Body of pancreas (tissue), 4 donors: ENCODE results near the gene ATP2B1. TPM values are rescaled to one million over a fixed set of nuclear protein-coding genes. Genes with fewer than 3 reads are reported as not detected.

Experiments
- ATAC-seq: fragments of 150-250 bp; one replicate; pipeline ENCODE4 v1.9.1; 2016
- DNase-seq, 4 donors: peaks; one replicate each; pipeline ENCODE4 v3.0.0-alpha.2; 2019
- H3K27ac ChIP-seq, 4 donors: fragments of 200-600 bp; sonication (generic); 1 replicate in 3 of 4; 2 replicates in 1 of 4; pipeline versions ENCODE4 v1.5.1 to v1.6.1; 2016 to 2019; ENCODE audit warnings: mild to moderate bottlenecking in 1 of 4, mixed read lengths in 1 of 4, moderate library complexity in 1 of 4
- H3K27me3 ChIP-seq, 2 donors: fragments of 200-600 bp; sonication (generic); one replicate each; pipeline ENCODE4 v1.6.0; 2016; ENCODE audit warnings: mild to moderate bottlenecking in 1 of 2
- H3K36me3 ChIP-seq, 2 donors: fragments of 200-600 bp; sonication (generic); replicated peaks in 1 of 2; 2 replicates each; pipeline ENCODE4 v1.5.1; 2016; ENCODE audit warnings: low read depth in 2 of 2; ENCODE audit not compliant: insufficient read depth in 1 of 2
- H3K4me1 ChIP-seq: fragments of 200-600 bp; sonication (generic); one replicate; pipeline ENCODE4 v1.6.0; 2016
- H3K4me3 ChIP-seq, 2 donors: fragments of 200-600 bp; sonication (generic); 1 replicate in 1 of 2; 2 replicates in 1 of 2; pipeline ENCODE4 v1.5.1; 2016 to 2019
- H3K9me3 ChIP-seq, 3 donors: fragments of 200-600 bp; sonication (generic); 1 replicate in 2 of 3; 2 replicates in 1 of 3; pipeline ENCODE4 v1.5.1; 2016
- POLR2A ChIP-seq, 3 donors: fragments of 450-650 bp; IDR thresholded peaks; one replicate each; pipeline ENCODE4 v1.6.1; 2016; ENCODE audit warnings: antibody characterized with exemption in 3 of 3, mild to moderate bottlenecking in 2 of 3
- WGBS, 2 donors: methylation state at CpG; one replicate each; pipeline ENCODE4 v1.1.5; 2017; 5-methylcytosine and 5-hydroxymethylcytosine counted together
- intact Hi-C: fragments of 100-400 bp; cut with DNase I; formaldehyde crosslinking; loops from one replicate; pipeline ENCODE4 v1.15.1; 2023
- total RNA-seq, 2 donors: library from RNA; depleted of rRNA; stranded (reverse); fragments of >200 nt; gene quantifications; one replicate each; pipeline ENCODE4 v1.1.0, GENCODE V29; 2016
- TF ChIP-seq, protein P1 (sequence below), 7 experiments: fragments of 450-650 bp in 4 of 7; fragments of 200-600 bp in 3 of 7; sonication (generic) in 3 of 7; IDR thresholded peaks; one replicate each; pipeline ENCODE4 v1.5.1; 2016 to 2019; ENCODE audit warnings: antibody characterized with exemption in 7 of 7

The ATP2B1 gene
- total RNA-seq, 2 donors from 2014 or later, result 17.1 to 37.9 TPM

DNA sequence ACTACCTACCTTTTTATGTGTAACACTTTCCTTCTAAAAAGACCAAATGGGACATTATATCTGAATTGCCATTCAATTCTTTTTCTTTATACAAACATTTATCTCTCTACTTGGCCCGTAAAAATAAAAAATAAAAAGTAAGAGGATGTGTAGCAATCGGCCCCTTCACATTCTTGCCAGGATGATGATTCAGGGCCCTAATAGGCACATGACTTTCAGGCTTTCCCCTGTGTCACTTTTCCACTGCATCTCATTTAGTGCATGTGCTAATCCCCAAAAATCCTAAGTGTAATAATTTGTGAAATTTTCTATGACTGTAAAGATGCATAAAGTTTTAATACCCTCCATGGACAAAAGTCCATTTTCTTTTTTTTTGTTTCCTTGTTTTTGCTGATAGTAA is 23.0 kb upstream of the ATP2B1 start:
- intact Hi-C loops, result no loop called here
- TF ChIP-seq POLR2A (IDR thresholded peaks at IDR 0.05), result no peak
- TF ChIP-seq, protein P1, sequence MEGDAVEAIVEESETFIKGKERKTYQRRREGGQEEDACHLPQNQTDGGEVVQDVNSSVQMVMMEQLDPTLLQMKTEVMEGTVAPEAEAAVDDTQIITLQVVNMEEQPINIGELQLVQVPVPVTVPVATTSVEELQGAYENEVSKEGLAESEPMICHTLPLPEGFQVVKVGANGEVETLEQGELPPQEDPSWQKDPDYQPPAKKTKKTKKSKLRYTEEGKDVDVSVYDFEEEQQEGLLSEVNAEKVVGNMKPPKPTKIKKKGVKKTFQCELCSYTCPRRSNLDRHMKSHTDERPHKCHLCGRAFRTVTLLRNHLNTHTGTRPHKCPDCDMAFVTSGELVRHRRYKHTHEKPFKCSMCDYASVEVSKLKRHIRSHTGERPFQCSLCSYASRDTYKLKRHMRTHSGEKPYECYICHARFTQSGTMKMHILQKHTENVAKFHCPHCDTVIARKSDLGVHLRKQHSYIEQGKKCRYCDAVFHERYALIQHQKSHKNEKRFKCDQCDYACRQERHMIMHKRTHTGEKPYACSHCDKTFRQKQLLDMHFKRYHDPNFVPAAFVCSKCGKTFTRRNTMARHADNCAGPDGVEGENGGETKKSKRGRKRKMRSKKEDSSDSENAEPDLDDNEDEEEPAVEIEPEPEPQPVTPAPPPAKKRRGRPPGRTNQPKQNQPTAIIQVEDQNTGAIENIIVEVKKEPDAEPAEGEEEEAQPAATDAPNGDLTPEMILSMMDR (IDR thresholded peaks at IDR 0.05), result no peak
- Histone ChIP-seq H3K36me3 (no peaks in the 10 kb centered on the region), H3K4me1 (no peaks in the 10 kb centered on the region), H3K9me3 (no peaks in the 10 kb centered on the region), H3K27ac (no peak overlapping the region), H3K27me3 (no peaks in the 10 kb centered on the region), H3K4me3 (no peak overlapping the region)
- DNase-seq (no peak), ATAC-seq (no peak)
- WGBS, 2 donors, result 54 to 62% methylated on average over 2 of the region's 2 CpGs

DNA sequence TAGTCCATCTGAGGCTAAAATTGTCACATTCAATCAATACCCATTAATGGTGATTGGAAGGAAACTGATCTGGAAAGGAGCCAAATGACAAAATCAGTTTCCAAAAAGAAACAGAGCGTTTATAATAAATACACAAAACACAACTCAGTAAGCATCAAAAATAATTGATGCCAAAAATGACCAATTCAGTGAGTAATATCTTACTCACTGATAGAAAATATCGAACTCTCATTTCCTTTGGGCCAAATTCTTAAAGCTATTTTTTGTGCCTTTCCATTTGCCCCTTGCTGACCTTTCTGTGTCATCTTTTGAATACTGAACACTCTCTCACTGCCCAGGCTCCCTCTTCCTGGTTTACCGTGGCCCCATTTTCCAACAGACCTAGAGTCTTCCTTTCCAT is 22.5 kb upstream of the ATP2B1 start:
- H3K4me3 ChIP-seq, result no peak overlapping the region
- no peak for DNase-seq
- no peaks in the 10 kb centered on the region for H3K4me1 ChIP-seq
- WGBS, 2 donors, result 74 to 82% methylated on average over 3 of the region's 3 CpGs
- no peak for ATAC-seq
- no peaks in the 10 kb centered on the region for H3K9me3 ChIP-seq
- H3K27ac ChIP-seq, result no peak overlapping the region
- TF ChIP-seq, protein P1 (IDR thresholded peaks at IDR 0.05), result no peak
- no peaks in the 10 kb centered on the region for H3K27me3 ChIP-seq
- intact Hi-C loops, result no loop called here
- no peaks in the 10 kb centered on the region for H3K36me3 ChIP-seq

DNA sequence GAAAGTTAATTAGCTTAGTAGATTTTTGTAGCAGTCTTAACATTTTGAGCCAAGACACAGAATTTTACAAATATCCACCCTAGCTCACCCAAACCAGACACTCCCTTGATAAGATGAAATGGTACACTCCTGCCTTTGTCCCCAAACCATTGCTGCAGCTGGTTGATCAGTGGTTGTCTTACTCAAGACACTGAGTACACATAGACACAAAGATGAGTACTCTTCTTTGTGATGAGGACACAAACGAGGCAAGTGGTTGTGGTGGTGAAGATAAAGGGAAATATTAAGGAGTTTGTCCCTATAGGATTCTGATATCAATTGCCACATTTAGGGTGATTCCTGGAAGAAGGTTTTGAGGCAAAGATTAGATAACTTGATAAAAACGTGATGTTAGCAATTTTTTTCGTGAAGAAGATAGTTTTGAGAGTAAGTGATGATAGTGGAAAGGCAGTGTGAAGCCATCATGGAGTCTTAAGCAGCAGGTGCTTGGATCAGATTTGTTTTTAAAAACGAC is 21.4 kb upstream of the ATP2B1 start:
- DNase-seq (no peak), ATAC-seq (no peak)
- Histone ChIP-seq H3K27ac (no peak overlapping the region), H3K36me3 (no peaks in the 10 kb centered on the region), H3K9me3 (no peaks in the 10 kb centered on the region), H3K4me3 (no peak overlapping the region), H3K4me1 (no peaks in the 10 kb centered on the region), H3K27me3 (no peaks in the 10 kb centered on the region)
- intact Hi-C loops, result no loop called here
- no peak for TF ChIP-seq POLR2A (IDR thresholded peaks at IDR 0.05)
- TF ChIP-seq, protein P1 (IDR thresholded peaks at IDR 0.05), result no peak
- 48 to 49% methylated on average over 4 of the region's 4 CpGs for WGBS, 2 donors

DNA sequence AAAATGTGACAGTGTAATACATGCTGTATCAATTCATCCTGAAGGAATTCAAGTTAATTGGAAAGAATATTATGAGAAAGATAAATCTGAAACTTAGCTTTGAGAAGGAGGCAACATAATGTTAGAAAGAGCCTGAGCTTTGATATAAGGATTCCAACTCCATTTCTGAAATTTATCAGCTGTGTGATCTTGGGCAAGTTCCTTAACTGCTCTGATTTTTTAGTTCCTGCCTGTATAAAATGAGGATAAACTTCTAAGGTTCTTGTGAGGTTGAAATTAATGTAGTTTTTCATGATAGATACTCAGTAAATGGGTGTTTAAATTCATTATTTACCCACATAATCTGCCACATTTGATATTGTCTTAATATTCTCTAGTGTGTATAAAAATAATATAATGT is 14.6 kb upstream of the ATP2B1 start:
- Histone ChIP-seq H3K27ac (no peak overlapping the region), H3K36me3 (no peaks in the 10 kb centered on the region), H3K4me3 (no peak overlapping the region), H3K27me3 (no peaks in the 10 kb centered on the region), H3K4me1 (no peaks in the 10 kb centered on the region), H3K9me3 (no peaks in the 10 kb centered on the region)
- no peak for TF ChIP-seq POLR2A (IDR thresholded peaks at IDR 0.05)
- TF ChIP-seq, protein P1 (IDR thresholded peaks at IDR 0.05), result no peak
- intact Hi-C loops, result no loop called here
- ATAC-seq (no peak), DNase-seq (no peak)

DNA sequence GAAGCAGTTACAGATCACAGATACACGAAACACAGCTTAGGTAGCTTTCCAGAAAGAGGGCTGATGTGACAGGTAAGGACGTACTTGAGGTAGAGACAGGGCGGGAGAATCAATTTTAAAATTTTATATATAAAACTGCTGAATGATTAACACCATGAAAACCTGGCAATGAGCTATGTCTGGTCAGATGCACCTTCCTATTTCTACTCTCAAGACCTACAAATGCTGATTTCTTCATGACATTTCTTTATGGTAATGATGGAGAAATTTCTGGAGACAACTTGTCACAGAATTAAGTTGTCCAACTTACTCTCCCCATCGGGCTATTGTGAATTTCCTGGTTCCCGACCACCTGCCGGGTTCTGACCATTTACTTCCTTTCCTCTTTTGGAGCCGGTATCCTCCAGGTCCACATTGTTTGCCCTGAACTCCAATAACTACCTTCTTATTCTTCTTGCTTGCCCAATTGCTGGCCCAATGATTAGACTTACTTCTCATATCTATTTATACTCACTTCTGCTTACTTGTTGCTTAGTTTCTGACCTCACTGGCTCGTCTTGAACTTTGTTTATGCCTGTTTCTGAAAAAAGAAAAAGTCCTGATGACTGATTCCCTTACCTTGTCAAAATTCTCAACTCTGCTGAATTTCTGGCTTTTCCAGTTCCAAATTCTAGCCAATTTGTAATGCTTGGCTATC is 12.8 kb upstream of the ATP2B1 start:
- ATAC-seq (no peak), DNase-seq (no peak)
- Histone ChIP-seq H3K9me3 (no peaks in the 10 kb centered on the region), H3K4me3 (no peak overlapping the region), H3K27me3 (no peaks in the 10 kb centered on the region), H3K36me3 (no peaks in the 10 kb centered on the region), H3K4me1 (no peaks in the 10 kb centered on the region), H3K27ac (no peak overlapping the region)
- WGBS, 2 donors, result 68 to 79% methylated on average over 8 of the region's 8 CpGs
- no peak for TF ChIP-seq POLR2A (IDR thresholded peaks at IDR 0.05)
- TF ChIP-seq, protein P1 (IDR thresholded peaks at IDR 0.05), result no peak
- intact Hi-C loops, result no loop called here
